ENCODE data around the gene RNF152.

The RNF152 gene, protein sequence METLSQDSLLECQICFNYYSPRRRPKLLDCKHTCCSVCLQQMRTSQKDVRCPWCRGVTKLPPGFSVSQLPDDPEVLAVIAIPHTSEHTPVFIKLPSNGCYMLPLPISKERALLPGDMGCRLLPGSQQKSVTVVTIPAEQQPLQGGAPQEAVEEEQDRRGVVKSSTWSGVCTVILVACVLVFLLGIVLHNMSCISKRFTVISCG

DNA sequence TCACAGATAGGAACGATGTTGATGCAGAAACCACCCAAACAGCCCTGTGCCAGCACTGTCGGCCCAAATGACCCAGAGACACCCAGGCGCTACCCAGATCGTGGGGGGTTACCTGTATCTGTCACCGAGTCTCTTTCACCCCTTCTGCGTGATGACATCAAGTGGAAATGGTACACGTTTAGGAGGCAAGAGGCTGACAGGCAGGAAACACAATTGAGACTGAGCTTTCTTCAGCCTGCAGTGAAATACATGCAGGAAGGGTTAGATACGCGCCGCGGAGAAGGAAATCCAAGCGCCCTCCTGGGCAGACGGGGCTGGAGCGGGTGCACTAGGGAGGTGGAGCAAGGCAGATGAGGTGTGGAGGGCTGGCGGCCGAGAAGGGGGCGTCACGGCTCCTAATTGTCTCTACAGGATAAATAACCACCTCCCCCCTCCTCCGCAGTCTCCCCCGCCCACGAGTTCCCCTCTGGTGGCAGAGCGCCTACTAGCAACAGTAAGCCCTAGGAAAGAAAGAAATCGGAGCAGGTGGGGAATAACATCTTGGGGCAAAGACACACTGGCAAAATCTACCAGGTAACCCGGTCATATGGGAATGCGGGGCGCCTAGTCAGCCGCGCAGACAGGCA, at the start of gene RNF152:
Gene RNF152 (minus strand): TSS at position 325 of the 626 bp plus-strand sequence. CDS start 76,544 bp downstream, outside the sequence.
- DNase-seq (ENCODE audit: low read depth in 3 of 3), result peak in 1 of 3 donors; percentile 2

DNA sequence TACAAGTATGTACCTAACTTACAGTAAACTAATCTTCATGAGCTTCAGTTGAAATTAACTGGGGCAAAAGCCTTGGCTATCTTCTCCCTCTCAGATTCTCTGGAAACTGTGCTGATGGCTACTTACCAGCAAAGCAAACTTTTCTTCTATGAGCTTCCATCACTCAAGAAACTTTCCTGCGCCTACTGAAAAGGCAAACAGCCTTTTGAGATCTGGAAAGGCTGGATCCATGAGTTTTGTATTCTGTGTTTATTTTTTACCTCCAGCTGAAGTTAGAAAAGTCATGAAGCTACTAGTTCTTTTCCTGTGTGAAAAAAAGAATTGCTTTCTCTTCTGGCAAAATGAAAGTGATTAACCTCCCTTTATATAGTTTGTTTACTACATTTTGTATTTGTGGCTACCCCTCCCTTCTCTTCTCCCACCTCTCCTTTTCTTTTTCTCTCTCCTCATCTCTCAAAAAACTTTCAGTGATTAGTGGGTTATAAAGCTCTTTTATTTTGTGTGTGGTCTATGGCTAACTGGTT, 49.2 kb upstream of the RNF152 start:
- DNase-seq (ENCODE audit: low read depth in 3 of 3), result no peak

DNA sequence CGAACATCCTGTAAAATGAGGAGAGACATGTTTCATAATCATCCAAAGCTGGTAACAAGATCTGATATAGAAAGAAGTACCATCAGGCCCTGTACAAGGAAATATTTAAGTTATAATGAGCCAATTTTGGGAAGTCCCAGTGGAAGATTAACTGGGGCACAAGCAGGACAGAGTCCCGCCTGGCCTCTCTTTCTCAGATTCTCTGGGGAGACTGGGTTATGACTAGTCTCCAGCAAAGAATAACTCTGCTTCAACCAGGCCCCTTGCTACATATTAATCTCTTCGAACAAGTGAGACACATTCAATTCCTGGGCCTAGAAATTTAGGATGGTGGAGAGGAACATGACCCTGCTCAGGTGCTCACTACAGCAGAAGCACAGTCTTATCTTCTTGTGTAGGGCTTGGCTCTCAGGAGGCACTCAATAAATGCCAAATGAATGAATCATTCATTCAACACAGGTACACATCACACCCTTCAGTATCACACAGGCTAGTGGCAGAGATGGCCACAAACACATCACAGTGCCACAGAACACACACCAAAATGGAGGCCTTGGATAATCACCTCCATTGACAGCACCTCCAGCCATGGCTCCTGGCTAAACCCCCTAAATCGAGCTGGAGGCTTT, 46.4 kb upstream of the RNF152 start:
- DNase-seq (ENCODE audit: low read depth in 3 of 3), result no peak

DNA sequence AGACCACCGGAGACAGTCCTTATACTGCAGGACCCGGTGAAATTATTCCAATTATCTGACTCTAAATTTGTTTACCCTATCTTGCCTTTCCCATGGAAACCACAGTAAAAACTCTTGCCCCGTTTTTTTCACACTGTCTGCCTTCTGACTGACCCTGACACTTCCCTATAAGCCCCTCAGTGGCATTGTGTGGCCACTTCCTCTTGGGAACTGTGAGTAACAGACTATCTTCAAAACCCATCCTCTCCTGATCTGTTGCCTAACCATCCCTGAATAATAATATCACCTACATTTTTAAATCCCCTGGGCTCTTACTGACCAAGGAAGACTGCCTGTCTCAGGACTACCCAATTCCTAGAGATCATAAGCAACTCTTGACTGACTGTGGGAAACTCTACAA, 42.6 kb upstream of the RNF152 start:
- DNase-seq (ENCODE audit: low read depth in 3 of 3), result no peak

DNA sequence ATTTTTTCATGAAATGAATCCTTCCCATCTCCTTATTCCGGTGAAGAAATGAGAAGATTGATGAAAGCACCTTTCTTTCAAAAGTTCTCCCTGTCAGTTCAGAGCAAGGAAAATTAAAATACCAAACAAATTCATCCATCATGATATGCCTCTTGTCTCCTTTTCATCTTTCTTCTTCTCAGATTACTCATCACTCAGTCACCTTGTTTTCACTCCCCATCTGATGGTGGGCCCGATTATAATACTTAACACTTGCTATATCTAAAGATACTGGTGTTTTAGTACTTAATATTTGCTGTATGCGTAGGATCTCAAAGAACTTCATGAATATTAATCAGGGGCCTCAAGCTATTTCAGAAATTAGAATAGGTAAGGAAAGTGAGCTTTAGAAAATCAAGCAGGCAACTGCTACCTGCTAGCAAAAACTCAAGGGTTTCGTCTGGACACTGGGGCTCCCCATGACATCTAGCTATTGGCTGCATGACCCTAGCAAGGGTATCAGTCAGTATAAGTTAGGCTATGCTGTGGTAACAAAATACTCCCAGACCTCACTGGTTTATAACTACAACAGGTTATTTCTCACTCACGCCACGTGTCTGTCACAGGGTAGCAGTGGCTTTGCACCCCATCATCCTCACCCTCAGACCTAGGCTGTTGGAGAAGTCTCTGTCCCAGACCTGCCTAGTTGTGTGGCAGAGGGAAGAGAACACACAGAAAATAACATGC, 39.0 kb upstream of the RNF152 start:
- no peak for DNase-seq (ENCODE audit: low read depth in 3 of 3)

DNA sequence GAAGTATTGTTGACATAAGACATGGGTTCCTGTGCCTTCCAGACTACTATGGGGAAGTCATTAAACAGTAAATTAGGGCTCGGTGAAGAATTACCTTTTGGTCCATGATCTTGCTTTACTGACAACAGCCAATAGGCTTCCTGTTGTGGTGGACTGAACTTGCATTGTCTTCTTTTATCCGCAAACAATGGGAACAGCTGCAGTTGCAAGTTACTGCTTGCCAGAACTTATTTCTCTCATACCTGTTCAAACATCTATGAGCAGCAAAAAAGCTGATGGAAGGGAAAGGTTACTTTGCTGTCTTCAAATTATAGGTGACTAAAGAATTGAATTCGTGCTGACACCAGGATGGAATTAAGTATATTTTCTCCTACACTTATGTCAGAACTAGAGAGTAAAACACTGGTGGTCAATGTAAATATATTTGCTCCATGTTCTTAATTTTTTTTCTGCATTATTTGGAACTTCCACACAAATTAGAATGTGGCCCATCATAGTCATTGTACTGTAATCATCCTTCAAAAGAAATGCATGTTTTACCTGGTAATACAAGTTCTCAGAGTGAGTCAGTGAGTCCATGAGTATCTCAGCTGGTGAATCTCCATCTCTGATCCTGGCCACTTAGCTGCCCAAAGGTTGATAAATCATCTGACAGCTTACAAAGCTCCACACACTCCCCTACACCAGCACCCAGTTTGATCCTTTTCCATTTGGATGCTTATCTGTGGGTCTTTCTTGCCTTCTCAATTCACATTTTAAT, 37.3 kb upstream of the RNF152 start:
- no peak for DNase-seq (ENCODE audit: low read depth in 3 of 3)

DNA sequence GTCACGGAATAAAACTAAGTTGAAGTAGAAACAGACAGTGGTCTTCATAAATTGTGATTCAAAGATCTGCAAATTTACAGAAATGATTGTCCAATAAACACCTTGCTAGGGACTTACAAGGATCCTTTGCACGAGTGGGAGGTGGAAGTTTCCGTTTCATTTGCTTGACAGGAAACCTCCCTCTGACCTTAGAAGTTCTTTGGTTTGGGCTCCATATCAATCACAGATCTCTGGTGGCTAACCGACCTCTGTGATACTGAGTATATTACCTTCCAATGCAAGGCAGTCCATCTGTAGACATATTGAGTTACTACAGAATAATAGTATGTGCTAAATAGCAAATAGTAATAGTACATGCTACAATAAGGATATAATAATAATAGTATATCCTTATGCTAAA, 33.7 kb upstream of the RNF152 start:
- peak; percentile 18 to 39 (median 21) for DNase-seq (ENCODE audit: low read depth in 3 of 3)

DNA sequence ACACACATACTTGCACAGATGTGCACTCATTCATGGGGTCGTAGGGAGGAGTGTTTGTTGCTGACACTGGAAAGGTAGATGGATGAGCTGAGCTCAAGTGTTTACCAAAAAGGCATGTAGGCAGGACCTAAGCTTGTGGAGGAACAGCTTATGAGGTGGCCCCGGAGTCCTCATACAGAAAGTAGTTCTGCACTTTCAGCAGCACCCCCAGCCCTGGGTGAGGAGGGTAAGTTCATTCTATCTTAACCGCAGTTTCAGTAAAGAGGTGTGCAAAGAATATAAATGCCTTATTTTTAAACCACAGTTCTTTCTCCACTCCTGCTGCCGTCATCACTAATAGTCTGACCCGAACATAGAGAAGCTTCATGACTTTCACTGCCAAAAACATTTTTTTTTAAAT, 31.7 kb upstream of the RNF152 start:
- no peak for DNase-seq (ENCODE audit: low read depth in 3 of 3)

DNA sequence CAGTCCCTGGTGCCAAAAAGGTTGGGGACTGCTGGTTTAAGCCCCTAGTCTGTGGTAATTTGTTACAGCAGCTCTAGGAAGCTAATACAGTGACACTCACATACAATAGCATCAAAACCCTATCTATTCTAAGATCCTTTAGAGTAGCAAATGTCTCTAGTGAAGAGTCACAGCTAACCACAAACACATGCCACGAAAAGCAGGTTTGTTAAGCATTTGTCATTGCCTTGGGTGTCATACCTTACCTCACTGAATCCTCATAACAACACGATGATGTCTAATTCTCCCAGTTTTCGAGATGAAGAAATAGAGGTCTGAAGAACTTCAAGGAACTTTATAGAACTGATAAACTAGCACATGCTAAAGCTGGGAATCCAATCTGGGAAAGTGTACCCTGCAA, 29.6 kb upstream of the RNF152 start:
- DNase-seq (ENCODE audit: low read depth in 3 of 3), result no peak

DNA sequence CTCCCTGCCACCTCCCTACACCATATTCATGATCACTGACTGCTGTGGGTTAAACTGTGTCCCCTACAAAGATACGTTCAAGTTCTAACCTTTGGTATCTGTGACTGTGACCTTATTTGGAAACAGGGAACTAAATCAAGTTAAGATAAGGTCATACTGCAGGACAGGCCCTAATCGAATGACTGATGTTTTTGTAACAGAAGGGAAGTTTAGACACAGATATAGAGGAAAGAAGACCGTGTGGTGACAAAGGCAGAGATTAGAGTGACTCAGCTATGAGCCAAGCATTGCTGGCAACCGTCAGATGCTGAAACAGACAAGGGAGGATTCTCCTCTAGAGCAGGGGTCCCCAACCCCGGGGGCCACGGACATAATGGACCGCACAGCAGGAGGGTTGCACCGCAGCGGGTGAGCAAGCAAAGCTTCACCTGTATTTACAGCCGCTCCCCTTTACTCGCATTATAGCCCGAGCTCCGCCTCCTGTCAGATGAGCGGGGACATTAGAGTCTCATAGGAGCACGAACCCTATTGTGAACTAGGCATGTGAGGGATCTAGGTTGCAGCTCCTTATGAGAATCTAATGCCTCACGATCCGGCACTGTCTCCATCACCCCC, 28.9 kb upstream of the RNF152 start:
- no peak for DNase-seq (ENCODE audit: low read depth in 3 of 3)

DNA sequence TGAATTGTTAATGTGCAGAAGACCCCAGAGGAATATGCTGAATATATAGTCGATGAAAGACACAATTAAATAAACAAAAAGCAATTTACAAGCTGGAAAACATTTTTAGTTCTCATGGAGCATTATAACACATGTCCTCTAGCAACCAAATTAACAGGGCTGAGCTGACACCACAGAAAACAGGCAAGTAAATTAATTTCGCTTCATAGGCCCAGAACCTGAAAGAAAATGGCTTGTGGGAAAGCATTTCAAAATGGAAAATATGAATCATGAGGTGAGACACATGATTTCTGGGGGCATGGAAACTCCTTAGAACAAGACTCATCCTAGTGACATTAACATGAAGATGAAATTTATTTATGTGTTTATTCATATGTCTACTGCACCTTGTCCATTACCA, 25.0 kb upstream of the RNF152 start:
- DNase-seq (ENCODE audit: low read depth in 3 of 3), result no peak

DNA sequence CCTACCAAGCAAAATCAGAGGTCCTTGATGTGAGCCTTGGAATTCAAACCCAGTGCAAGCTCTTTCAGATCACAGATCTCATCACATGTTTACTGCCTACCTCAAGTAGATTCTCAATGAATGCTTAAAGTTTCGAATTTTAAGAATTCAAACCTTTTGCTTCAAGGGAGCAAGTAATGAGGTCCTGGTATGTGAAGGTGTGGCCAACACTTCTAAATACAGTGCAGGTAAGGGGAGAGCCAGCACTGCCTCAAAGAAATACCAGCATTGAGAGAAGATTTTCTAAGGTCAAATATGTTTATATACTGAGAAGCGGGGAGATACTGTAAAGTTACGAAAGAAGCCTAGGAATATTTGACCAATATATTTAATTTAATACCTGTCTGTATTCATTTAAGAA, 19.7 kb upstream of the RNF152 start:
- no peak for DNase-seq (ENCODE audit: low read depth in 3 of 3)

DNA sequence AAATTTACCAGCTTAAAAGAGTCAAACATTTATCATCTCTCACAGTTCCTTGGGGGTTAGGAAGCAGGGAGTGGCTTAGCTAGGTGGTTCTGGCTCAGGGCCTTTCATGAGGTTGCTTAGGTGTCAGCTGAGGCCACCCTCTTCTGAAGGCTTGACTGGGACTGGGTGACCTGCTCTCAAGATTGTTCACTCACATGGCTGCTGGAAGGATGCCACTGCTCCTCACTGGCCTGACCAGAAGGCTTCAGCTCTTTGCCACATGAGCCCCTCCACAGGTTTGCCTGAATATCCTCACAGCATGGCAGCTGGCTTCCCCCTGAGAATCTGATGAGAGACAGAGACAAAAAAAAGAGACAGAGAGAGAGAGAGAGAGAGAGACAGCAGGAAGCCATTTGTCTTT, 17.3 kb upstream of the RNF152 start:
- no peak for DNase-seq (ENCODE audit: low read depth in 3 of 3)

DNA sequence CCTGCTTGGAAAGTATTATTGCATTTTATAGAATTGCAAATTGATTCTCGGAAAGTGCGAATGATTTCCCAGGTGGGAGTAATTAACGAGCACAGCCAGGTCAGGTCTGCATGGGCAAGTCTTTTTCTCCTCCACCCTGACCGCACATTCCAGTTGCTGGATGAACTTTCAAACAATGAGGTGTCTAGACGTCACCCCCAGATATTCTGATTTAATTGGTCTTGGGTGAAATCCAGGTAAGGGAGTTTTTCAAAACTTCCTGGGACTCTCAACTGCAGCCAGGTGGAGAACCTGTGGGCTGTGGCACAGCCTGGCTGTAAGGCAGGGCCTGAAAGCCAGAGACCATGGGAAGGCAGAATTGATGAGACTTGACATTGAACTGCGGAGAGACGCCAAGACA, 15.9 kb upstream of the RNF152 start:
- DNase-seq (ENCODE audit: low read depth in 3 of 3), result no peak

DNA sequence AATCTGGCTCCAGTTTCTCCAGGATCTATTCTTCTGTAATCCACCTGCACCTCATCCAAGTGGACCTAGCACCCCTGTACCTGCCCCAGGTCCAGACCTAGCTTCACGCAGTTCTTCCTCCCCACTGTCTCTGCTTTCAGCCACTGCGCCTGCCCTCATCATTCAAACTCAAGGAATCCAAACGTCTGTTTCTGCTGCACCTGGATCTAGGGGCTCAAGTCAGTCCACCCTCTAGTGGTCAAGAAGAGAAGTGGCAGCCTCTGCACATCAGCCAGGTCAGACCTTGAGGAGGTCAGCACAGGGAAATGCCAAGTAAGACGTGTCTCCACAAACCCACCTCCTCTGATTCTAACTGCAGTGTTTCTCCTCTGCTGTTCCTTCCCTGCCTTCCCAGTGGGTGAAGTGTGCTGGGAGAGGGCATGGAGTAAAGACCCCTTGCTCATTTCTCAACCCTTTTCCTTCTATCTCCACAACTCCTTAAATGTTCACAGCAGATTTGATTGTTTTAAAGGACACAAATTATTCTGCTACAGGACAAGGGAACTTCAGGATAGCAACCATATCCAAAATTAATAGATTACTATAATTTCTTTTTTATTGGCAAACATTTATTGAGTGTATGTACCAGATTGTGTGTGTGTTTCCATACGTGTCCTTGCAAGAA, 8.6 kb upstream of the RNF152 start:
- no peak for DNase-seq (ENCODE audit: low read depth in 3 of 3)

DNA sequence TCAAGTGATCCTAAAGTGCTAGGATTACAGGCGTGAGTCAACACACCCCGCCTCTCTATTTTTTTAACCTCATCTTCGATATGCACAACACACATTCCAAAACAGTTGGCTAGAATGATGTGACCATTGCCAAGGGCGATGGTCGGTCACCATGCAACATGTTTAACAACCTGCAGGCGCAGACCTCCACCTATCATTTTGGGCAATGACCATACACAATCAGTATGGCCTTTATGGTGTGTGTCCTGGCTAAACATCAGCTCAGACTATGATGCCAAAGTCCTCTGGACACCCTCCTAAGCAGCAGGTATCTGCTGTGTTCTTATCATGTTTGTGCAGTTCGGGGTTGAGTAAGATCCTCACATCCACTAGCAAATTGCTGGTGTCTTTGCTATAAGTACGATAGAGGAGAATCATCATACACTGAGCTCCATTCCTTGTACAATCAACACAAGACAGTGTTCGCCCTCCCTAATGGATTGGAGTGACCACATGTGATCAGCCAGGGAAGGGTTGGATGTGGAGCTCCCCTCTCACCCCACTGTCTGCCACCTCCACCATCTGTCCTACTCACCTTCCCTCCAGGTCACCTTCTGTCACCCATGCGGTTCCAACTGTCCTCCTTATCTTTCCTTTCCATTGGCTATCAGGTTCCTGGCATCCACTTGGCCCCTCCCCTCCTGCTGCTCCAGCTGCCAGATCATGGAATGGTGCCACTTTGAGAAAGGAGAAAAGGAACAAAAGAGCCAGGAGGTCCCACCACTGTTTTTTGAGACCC, 7.9 kb upstream of the RNF152 start:
- DNase-seq (ENCODE audit: low read depth in 3 of 3), result no peak

DNA sequence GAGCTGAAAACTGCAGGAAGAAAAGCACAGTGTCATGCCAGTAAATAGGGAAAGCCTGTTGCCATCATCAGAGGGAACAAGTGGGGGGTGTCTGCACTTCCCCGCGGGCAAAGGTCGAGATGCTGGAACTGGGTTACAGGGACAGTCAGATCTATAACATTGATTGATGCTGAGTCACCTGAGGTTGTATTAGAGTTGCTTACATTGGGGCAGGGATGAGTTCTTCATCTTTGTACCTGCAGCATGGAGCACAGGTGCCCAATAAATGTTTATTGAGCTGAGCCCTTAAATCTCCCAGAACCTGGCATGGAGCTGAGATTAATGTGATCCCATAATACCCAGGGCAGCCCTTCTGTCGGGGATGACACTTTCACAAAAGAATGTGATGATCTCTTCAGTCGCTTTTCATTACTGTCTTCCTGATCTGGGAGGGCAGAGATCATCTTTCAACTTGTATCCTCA, 5.9 kb upstream of the RNF152 start:
- no peak for DNase-seq (ENCODE audit: low read depth in 3 of 3)

DNA sequence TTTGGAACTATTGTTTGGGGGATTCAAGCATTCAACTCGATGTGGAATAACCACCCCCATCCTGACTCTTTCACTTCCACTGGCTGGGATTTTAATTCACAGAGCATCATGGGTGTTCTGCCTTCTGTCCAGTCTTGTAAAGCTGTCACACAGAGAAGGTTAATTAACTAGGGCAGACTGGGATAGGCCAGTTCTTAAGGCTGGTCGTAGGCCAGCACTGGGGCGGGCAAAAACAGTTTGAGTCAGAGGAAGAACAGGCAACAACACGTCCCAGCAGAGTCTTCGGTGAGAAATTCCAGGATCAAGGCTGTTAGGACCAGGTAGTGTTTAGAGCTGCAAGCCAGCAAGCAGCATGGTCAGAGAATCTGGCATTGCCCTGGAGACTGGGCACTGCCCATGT, 4.0 kb upstream of the RNF152 start:
- DNase-seq (ENCODE audit: low read depth in 3 of 3), result no peak

DNA sequence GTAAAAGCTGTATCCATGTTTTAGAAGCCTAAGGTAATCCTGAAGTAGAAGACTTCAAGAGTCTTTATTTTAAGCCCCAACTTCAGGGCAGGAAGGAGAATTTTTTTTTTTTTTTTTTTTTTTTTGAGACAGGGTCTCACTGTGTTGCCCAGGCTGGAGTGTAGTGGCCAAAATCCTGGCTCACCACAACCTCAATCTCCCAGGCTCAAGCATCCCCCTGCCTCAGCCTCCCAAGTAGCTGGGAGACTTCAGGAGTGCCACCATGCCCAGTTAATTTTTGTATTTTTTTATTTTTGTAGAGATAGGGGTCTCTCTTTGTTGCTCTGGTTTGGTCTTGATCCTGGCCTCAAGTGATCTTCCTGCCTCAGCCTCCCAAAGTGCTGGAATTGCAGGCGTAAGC, 3.3 kb upstream of the RNF152 start:
- DNase-seq (ENCODE audit: low read depth in 3 of 3), result no peak

All from stimulated activated CD4-positive, alpha-beta T cell treated with anti-CD3 and anti-CD28 coated beads, TNF-alpha, amount 100 ng/mL, for 48 hours (primary cell).